GM12874 (cell line): ENCODE data around the gene PBXIP1.

Experiments used
- CTCF ChIP-seq: IDR thresholded peaks from 2 replicates; pipeline ENCODE4 v1.5.1; 2011; ENCODE audit warnings: low read depth, mild to moderate bottlenecking, control low read depth, low read length, moderate library complexity; ENCODE audit not compliant: insufficient read depth

The PBXIP1 gene

DNA sequence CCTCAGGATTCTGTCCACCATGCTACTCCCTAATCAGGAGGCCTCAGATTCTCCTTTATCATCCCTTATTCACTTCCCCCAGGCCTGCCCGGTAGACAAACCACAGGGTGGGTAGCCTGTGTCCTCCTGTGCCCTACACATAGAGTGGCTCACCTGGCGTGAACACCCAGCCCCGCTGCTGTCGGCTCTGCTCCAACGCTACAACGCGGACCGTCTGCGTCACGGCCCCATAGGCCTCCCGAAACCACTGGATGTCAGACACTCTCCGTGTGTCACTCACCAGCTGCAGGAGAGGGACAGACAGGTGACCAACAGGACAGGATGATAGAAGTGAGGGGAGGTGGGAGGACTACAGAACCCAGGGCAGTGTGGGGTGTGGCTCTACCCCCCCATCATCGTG is 29.7 kb downstream of the PBXIP1 start:
- TF ChIP-seq CTCF: no peak

DNA sequence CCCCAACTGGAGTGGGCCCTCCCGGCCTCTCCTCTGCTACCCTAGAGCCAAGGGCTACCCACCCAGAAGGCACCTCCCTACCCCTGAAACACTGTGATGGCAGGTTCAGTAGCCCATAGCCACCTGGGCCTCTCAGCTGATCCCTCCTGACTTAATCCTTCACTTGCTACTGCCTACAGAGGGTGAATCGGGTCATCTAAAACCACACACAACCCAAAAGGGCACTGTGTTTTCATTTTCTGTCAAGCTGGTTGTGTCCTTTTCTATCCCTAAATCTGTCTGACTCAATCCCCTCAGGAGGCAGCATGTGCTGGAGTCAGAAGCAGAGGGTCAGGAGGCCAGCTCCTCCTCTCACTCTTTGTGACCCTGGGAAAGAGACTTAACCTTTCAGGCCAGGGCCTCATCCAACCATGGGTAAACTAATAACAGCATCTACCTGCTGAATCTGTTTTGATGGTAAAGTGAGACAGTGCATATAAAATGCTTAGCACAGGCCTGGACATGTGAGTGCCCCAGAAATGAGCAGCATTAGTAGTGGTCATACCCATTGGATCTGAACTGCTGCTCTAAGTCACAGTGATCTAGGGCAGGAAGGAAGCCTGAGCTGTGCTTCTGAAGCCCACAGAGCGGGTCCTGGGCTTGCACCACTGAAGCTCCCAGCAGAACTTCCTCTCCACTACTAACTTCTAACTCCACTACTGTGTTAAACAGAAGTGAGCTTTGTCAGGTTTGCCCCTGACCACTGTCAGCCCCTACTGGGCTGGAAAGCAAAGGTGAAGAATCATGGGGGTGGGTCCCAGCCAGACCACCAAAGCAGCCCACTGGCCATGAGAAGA is 30.3 kb downstream of the PBXIP1 start:
- no peak for TF ChIP-seq CTCF

- no peak for TF ChIP-seq CTCF
These were observed 32.2 kb downstream of the PBXIP1 start for GRCh38 chr1:154923695-154924094.

DNA sequence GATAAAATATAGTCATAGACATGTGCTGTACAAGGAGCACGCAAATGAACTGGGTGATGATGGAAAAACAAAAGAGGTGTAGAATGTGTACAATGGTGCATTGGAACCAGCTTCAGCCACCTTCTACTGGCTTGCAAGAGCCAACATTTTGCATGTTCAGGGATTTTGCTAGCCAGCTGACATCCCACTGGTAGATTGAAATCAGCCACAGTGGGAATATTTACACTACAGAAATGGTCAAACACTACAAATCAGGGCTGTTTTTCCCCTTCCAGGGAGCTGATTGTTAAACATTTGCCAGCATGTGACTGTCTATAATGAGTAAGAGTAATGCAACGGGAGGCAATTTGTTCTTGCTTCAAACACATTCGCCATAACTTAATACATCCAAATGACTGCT is 42.6 kb downstream of the PBXIP1 start:
- no peak for TF ChIP-seq CTCF

- TF ChIP-seq CTCF: no peak
These were observed 43.1 kb downstream of the PBXIP1 start for GRCh38 chr1:154912755-154913154.

GRCh38 chr1:154911691-154912550 is 44.0 kb downstream of the PBXIP1 start:
- TF ChIP-seq CTCF: no peak

DNA sequence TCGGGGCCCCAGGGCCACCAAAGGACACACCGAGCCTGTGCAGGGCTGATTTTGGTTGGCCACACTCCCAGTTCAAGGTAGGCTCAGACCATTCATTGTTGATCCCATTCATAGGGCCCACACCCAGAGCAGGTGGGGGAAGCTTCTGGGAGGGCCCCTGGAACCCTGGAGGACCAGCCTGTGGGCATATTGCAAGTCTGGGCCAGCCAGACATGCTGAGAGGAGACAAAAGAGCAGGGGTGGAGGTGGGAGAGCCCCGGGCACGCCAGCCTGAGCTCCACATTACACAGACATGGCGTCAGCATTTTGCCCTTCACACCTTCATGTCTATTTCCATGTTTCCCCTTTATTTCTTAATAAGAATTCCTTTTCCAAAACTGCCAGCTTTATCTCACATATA is 45.0 kb downstream of the PBXIP1 start:
- TF ChIP-seq CTCF: no peak
